CD4-positive, CD25-positive, alpha-beta regulatory T cell (primary cell): ENCODE results near the gene POMT2. TPM values are rescaled to one million over a fixed set of nuclear protein-coding genes. Genes with fewer than 3 reads are reported as not detected.
A peak's percentile ranks its signal among the peaks of the same experiment; 100 is the strongest.

ENCODE experiments used
- ATAC-seq, 2 donors: fragments of 150-1000 bp; cut with Tn5 transposase; one replicate each; pipeline ENCODE4 v1.10.0; 2021; ENCODE audit warnings: low read depth in 2 of 2, moderate number of reproducible peaks in 2 of 2, moderate library complexity in 1 of 2
- DNase-seq, 3 donors: peaks; one replicate each; pipeline versions ENCODE4 v3.0.0 to v3.0.0-alpha.2; 2012 to 2022; ENCODE audit warnings: mixed read lengths in 1 of 3
- H3K27ac ChIP-seq: one replicate; pipeline ENCODE4 v1.7.0; 2013; ENCODE audit warnings: mild to moderate bottlenecking, low read length; ENCODE audit not compliant: insufficient read depth, poor library complexity, severe bottlenecking
- H3K27me3 ChIP-seq: one replicate; pipeline ENCODE4 v1.7.0; 2013; ENCODE audit warnings: low read length; ENCODE audit not compliant: control insufficient read depth, insufficient read depth
- H3K36me3 ChIP-seq: one replicate; pipeline ENCODE4 v1.7.0; 2013; ENCODE audit warnings: mild to moderate bottlenecking, low read length, moderate library complexity; ENCODE audit not compliant: control insufficient read depth, insufficient read depth
- H3K4me1 ChIP-seq: 2 replicates; pipeline ENCODE4 v1.7.0; 2013; ENCODE audit warnings: mild to moderate bottlenecking, low read length; ENCODE audit not compliant: insufficient read depth, control insufficient read depth, poor library complexity, severe bottlenecking
- H3K4me3 ChIP-seq: one replicate; pipeline ENCODE4 v1.7.0; 2013; ENCODE audit warnings: low read depth, mild to moderate bottlenecking, low read length, moderate library complexity
- H3K9me3 ChIP-seq, 2 experiments: 1 replicate in 1 of 2; 2 replicates in 1 of 2; pipeline ENCODE4 v1.7.0; 2013; ENCODE audit warnings: low read length in 2 of 2, mild to moderate bottlenecking in 1 of 2, moderate library complexity in 1 of 2; ENCODE audit not compliant: control insufficient read depth in 2 of 2
- H3K27ac Mint-ChIP-seq, 3 donors: one replicate each; pipeline ENCODE4 v1.8.0; 2020 to 2022; ENCODE audit warnings: mild to moderate bottlenecking in 3 of 3, mixed read lengths in 3 of 3, moderate library complexity in 2 of 3
- H3K27me3 Mint-ChIP-seq: one replicate; pipeline ENCODE4 v1.8.0; 2022; ENCODE audit warnings: mild to moderate bottlenecking, mixed read lengths
- H3K36me3 Mint-ChIP-seq: one replicate; pipeline ENCODE4 v1.8.0; 2020; ENCODE audit warnings: mixed read lengths
- H3K4me1 Mint-ChIP-seq, 4 donors: one replicate each; pipeline ENCODE4 v1.8.0; 2020 to 2022; ENCODE audit warnings: mixed read lengths in 4 of 4, mild to moderate bottlenecking in 1 of 4
- H3K4me3 Mint-ChIP-seq, 4 donors: one replicate each; pipeline ENCODE4 v1.8.0; 2020 to 2022; ENCODE audit warnings: mild to moderate bottlenecking in 4 of 4, mixed read lengths in 4 of 4, moderate library complexity in 3 of 4
- H3K9me3 Mint-ChIP-seq, 7 donors: one replicate each; pipeline ENCODE4 v1.8.0; 2020 to 2022; ENCODE audit warnings: mixed read lengths in 7 of 7, mild to moderate bottlenecking in 3 of 7, moderate library complexity in 2 of 7
- polyA plus RNA-seq, 4 donors: library from polyadenylated mRNA; unstranded; fragments of 300-500 nt; fragmentation: Illumina TruSeq; gene quantifications; one replicate each; pipeline ENCODE4 v1.2.3, GENCODE V29; 2021
- total RNA-seq: library from RNA; stranded (reverse); gene quantifications from one replicate; pipeline ENCODE4 v1.2.3, GENCODE V29; 2022

The POMT2 gene
- total and polyA plus RNA-seq, 5 donors from 2014 or later, result 0.53 to 11.3 (median 1.9) TPM

DNA sequence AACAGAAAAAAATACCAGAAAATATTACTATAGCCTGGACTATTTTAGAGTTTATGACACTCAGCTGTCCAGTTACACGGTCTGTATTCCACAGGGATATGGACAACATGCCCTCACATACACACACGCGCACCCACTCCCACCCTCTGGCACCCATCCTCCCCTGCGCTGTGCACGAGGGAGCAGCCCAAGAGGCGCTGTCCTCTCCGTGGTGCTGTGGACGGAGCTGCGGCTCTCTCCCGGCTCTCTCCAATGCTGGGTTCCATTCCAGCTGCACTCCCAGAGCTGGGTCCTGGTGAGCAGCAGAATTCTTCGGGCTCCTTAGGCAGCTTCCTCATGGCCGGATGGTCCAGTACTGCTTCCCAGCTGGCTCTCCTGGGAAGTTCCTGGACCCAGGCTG lies 43.7 kb downstream of the POMT2 start:
- H3K27me3 Mint-ChIP-seq, result peaks cover 16% of the 10 kb centered on the region
- H3K9me3 Mint-ChIP-seq, result no peaks in the 10 kb centered on the region
- DNase-seq (no peak), ATAC-seq (no peak)
- no peak overlapping the region for H3K4me3 Mint-ChIP-seq
- H3K27ac Mint-ChIP-seq, result no peak overlapping the region
- no peak overlapping the region for H3K27ac ChIP-seq
- H3K4me1 Mint-ChIP-seq, result no peaks in the 10 kb centered on the region
- no peaks in the 10 kb centered on the region for H3K4me1 ChIP-seq
- H3K27me3 ChIP-seq, result no peaks in the 10 kb centered on the region
- no peaks in the 10 kb centered on the region for H3K36me3 Mint-ChIP-seq
- H3K4me3 ChIP-seq, result no peak overlapping the region
- no peaks in the 10 kb centered on the region for H3K9me3 ChIP-seq
- H3K36me3 ChIP-seq, result peaks cover 2% of the 10 kb centered on the region

GRCh38 chr14:77276295-77276935 lies 44.3 kb downstream of the POMT2 start:
- Histone ChIP-seq H3K27me3 (no peaks in the 10 kb centered on the region), H3K4me3 (no peak overlapping the region), H3K27ac (no peak overlapping the region), H3K9me3 (no peaks in the 10 kb centered on the region), H3K4me1 (no peaks in the 10 kb centered on the region), H3K36me3 (no peaks in the 10 kb centered on the region)
- no peak overlapping the region for H3K27ac Mint-ChIP-seq
- peaks cover 22% of the 10 kb centered on the region for H3K27me3 Mint-ChIP-seq
- H3K36me3 Mint-ChIP-seq, result no peaks in the 10 kb centered on the region
- H3K9me3 Mint-ChIP-seq, result no peaks in the 10 kb centered on the region
- H3K4me1 Mint-ChIP-seq, result no peaks in the 10 kb centered on the region
- DNase-seq, result no peak
- H3K4me3 Mint-ChIP-seq, result no peak overlapping the region
- no peak for ATAC-seq

DNA sequence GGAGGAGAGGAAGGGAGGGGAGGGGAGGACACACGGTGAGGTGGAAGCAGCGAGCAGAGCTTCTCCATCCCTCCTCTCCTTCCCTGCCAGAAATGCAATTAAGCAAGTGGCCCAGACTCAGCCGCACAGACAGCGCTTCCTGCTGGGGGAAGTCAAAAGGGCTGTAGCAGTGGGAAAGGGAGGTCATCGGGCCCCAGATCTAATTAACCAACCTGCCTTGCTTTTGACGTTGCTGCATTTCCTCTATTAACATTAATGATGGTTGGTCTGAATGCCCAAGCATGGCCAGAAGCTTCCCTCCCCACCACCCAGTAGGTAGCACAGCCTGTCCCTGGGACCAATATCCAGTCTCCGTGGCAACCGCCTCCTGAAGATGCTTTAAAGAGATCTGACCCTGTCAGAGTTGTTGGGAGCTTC lies 45.1 kb downstream of the POMT2 start:
- DNase-seq, result no peak

GRCh38 chr14:77275041-77275580 lies 45.6 kb downstream of the POMT2 start:
- Mint-ChIP-seq H3K27ac (no peak overlapping the region), H3K36me3 (no peaks in the 10 kb centered on the region), H3K27me3 (peaks cover 24% of the 10 kb centered on the region), H3K4me1 (no peaks in the 10 kb centered on the region), H3K4me3 (no peak overlapping the region), H3K9me3 (no peaks in the 10 kb centered on the region)
- H3K27me3 ChIP-seq, result no peaks in the 10 kb centered on the region
- H3K36me3 ChIP-seq, result no peaks in the 10 kb centered on the region
- H3K27ac ChIP-seq, result no peak overlapping the region
- ATAC-seq (no peak), DNase-seq (no peak)
- no peak overlapping the region for H3K4me3 ChIP-seq
- H3K4me1 ChIP-seq, result no peaks in the 10 kb centered on the region
- no peaks in the 10 kb centered on the region for H3K9me3 ChIP-seq

More for the DNA sequence above, 45.1 kb downstream of the POMT2 start:
- peaks cover 22% of the 10 kb centered on the region for H3K27me3 Mint-ChIP-seq
- no peaks in the 10 kb centered on the region for H3K9me3 Mint-ChIP-seq
- ATAC-seq, result no peak
- no peaks in the 10 kb centered on the region for H3K4me1 Mint-ChIP-seq
- no peaks in the 10 kb centered on the region for H3K27me3 ChIP-seq
- peak overlapping the region in 1 of 3 donors; percentile 14 for H3K27ac Mint-ChIP-seq
- H3K9me3 ChIP-seq, result no peaks in the 10 kb centered on the region
- H3K4me3 Mint-ChIP-seq, result no peak overlapping the region
- H3K36me3 ChIP-seq, result no peaks in the 10 kb centered on the region
- H3K4me1 ChIP-seq, result no peaks in the 10 kb centered on the region
- H3K27ac ChIP-seq, result no peak overlapping the region
- no peaks in the 10 kb centered on the region for H3K36me3 Mint-ChIP-seq
- no peak overlapping the region for H3K4me3 ChIP-seq

DNA sequence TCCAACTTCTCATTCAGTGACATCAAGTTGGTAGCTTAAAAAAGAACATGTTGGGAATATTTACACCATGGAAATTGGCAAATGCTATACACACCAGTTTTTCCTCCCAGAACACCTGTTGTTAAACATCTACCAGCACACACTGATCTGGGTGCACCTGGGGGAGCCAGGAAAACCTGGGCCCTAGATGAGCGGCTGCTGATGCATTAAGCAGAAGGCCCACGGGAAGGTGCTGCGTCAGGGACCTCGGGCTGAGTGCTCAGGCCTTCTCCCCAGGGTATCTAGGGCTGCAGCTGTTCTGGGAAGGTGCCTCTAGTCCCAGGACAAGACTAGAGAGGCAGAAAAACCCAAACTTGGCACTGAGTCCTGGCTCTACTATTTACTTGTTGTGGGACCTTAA lies 46.9 kb downstream of the POMT2 start:
- H3K4me3 Mint-ChIP-seq, result no peak overlapping the region
- no peaks in the 10 kb centered on the region for H3K36me3 ChIP-seq
- peaks cover 31% of the 10 kb centered on the region for H3K27me3 Mint-ChIP-seq
- no peak overlapping the region for H3K27ac Mint-ChIP-seq
- H3K36me3 Mint-ChIP-seq, result no peaks in the 10 kb centered on the region
- no peak for DNase-seq
- H3K4me1 Mint-ChIP-seq, result no peaks in the 10 kb centered on the region
- H3K27ac ChIP-seq, result no peak overlapping the region
- ATAC-seq, result no peak
- no peak overlapping the region for H3K4me3 ChIP-seq
- H3K4me1 ChIP-seq, result no peaks in the 10 kb centered on the region
- H3K27me3 ChIP-seq, result peaks cover 2% of the 10 kb centered on the region
- H3K9me3 ChIP-seq, result no peaks in the 10 kb centered on the region
- peaks cover 0 to 1% (median 0%) of the 10 kb centered on the region in 7 donors for H3K9me3 Mint-ChIP-seq

DNA sequence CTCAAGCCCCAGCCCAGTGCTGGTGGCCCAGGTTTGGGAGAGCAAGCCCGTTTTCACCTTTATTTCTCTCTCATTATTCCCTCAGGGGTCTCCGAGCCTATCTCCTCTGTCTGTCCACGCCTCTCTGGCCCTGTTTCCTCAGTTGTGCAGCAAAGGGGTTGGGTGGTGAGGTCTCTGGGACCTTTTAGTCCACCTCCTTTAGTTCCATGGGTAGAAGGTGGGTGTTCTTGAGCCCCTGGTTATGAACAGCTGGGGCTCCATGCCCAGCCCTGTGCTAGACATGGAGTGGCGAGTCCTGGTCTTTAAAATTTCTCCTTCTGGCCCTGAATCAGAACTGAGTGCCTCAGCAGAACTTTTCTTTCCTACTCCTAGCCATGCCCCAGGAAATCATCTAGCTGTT lies 48.4 kb downstream of the POMT2 start:
- Histone ChIP-seq H3K27me3 (peaks cover 2% of the 10 kb centered on the region), H3K4me1 (no peaks in the 10 kb centered on the region), H3K27ac (no peak overlapping the region), H3K36me3 (no peaks in the 10 kb centered on the region), H3K9me3 (no peaks in the 10 kb centered on the region), H3K4me3 (no peak overlapping the region)
- no peaks in the 10 kb centered on the region for H3K36me3 Mint-ChIP-seq
- H3K4me1 Mint-ChIP-seq, result no peaks in the 10 kb centered on the region
- ATAC-seq, result no peak
- H3K9me3 Mint-ChIP-seq, result peaks cover 0 to 2% (median 1%) of the 10 kb centered on the region in 7 donors
- peaks cover 42% of the 10 kb centered on the region for H3K27me3 Mint-ChIP-seq
- H3K27ac Mint-ChIP-seq, result no peak overlapping the region
- no peak overlapping the region for H3K4me3 Mint-ChIP-seq
- no peak for DNase-seq

DNA sequence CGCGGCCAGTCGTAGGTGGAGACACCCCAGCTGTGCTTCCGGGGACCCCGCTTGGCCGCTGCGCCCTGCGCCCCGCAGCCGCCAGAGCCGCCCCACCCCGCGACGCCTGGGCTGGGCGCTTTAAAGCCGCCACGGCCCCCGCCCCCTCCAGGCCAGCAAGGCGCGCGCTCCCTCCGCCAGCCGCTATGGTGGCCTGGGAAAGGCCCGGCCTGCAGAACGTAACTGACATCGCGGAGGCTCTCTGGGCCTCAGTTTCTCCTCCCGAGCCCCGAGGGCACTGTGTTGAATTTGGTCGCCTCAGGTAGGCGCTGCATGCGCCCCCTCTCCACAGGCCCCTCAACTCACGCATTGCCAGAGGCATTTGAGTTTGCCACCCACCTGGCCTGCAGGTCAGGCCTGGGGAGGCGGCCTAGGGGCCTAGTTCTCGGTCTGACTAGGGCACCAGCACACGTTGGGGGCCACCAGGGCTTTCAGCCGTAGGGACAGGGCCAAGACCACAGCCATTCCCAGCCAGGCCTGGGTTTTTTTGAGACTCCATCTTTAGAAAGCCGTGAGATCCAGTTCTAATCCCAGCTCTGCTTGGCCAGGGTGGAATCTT lies 49.5 kb downstream of the POMT2 start, which contains the start of gene NGB:
Gene NGB, minus strand, starts transcription at position 94 of the 598 bp plus-strand sequence. CDS start 269 bp downstream, outside the sequence.
- H3K27ac Mint-ChIP-seq, result no peak within 1 kb of the TSS
- peaks cover 2% of the 10 kb centered on the region for H3K27me3 ChIP-seq
- H3K27ac ChIP-seq, result no peak within 1 kb of the TSS
- H3K4me3 Mint-ChIP-seq, result no peak within 1 kb of the TSS
- H3K9me3 ChIP-seq, result no peaks in the 10 kb centered on the region
- H3K27me3 Mint-ChIP-seq, result peaks cover 50% of the 10 kb centered on the region
- DNase-seq, result no peak
- H3K4me1 ChIP-seq, result no peaks in the 10 kb centered on the region
- H3K36me3 ChIP-seq, result no peaks in the 10 kb centered on the region
- no peak for ATAC-seq
- H3K36me3 Mint-ChIP-seq, result no peaks in the 10 kb centered on the region
- no peaks in the 10 kb centered on the region for H3K4me1 Mint-ChIP-seq
- H3K9me3 Mint-ChIP-seq, result peaks cover 0 to 4% (median 1%) of the 10 kb centered on the region in 7 donors
- H3K4me3 ChIP-seq, result no peak within 1 kb of the TSS
